ENCODE measurements around the gene KCNK13.
"Not testable (repeated sequence)": the region's sequence is repeated elsewhere in the genome, so short reads cannot be mapped to it uniquely, and the experiment has no call there.

KCNK13 gene

DNA sequence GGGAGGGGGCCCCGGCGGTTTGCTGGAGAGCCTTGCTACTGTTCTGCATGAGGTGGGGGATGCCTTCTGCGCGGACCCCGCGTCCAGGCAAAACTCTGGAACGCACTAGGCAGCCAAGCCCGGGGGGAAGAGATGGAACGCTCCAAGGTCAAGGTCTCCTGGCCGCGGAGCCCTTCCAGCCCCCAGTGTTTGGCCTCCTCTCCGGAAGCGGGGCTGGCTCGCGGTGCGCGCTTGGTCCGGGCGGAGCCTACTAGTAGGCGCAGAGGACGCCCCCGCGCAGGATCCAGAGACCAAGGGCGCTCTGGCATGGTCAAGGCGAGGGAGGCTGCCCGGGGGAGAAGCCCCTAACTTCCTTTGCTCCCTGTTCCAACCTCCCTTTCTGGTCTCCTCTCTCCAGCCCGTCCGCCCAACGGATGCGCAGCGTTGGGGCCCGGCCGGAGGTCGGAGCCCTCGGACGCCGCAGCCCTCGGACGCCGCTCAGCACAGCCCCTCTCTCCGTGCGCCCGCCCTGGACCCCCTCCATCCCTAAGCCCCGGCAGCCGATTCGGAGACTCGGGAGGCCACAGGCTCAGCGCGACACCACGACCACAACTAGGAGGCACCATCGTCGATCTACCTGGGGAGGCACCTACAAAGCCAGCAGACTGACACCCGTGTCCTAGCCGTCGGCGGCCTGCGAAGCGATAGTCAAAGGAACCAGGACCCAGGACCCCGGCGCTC lies 669 bp upstream of the KCNK13 start:
- DNase-seq (ENCODE audit: low read depth): no peak

DNA sequence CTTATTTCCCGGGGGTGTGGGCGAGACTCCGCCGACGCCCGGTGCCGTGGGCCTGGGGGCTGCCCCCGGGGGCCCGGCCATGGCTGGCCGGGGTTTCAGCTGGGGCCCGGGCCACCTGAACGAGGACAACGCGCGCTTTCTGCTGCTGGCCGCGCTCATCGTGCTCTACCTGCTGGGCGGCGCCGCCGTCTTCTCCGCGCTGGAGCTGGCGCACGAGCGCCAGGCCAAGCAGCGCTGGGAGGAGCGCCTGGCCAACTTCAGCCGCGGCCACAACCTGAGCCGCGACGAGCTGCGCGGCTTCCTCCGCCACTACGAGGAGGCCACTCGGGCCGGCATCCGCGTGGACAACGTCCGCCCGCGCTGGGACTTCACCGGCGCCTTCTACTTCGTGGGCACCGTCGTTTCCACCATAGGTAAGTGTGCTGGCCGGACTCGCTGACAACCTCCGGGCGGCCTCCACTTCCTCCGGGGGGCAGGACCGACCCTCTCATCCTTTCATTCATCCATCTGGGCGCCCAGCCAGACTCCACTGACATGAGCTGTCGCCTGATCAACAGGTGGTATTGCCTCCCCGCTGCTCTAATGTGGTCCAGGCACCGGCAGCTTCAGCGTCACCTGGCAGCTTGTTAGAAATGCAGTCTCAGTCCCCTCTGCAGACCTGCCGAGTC lies 467 bp downstream of the KCNK13 start:
- DNase-seq (ENCODE audit: low read depth): no peak

DNA sequence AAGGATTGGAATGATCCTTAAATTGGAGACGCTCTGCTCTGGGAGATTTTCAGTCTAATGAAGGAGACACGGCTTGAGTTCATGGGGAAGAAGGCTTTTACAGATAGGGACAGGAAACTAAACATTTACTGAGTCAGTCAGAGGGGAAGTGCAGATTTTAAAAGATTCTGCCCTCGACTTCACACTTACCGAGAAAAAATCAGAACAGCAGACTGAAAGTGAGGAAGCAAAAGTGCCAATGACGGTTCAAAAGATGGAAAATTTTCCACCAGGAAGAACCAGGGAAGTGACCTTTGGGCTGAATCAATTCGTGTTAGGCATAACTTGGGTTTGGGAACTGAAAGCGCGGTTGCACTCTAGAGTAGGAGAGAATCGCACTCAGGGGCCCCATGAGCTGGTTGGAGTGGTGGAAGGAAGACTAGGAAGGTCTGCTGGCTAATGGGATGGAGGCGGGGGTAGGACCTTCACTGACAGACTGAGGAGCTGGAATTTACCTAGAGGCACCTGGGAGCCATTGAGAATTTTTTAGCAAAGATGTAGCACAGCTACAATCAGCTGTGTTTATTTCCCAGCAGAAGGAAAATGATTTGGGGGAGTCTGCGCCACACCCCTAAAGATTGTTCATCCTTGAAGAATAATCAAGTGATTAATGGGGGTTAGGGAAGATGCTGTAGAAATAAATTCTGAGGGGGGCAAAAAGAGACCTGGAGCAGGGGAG lies 1.2 kb downstream of the KCNK13 start:
- DNase-seq (ENCODE audit: low read depth): no peak

DNA sequence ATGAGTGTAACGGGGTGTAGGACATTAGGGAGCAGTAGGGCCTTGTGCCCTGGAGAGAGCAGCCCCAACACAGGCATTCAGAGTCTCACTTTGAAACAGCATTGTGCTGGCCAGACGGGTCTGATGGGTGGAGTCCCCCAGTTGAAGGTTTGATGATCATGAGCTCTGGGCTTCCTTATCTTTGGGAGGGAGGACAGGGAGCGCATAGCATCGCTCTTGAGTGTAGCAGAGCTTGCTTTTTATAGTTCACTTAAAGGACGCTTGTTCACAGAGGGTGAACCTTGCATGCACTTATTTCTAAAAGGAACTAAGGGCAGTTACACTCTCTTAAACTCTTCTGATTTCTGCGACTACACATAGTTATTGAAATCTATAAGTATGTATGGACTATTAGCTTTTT lies 10.6 kb downstream of the KCNK13 start:
- DNase-seq (ENCODE audit: low read depth): no peak

DNA sequence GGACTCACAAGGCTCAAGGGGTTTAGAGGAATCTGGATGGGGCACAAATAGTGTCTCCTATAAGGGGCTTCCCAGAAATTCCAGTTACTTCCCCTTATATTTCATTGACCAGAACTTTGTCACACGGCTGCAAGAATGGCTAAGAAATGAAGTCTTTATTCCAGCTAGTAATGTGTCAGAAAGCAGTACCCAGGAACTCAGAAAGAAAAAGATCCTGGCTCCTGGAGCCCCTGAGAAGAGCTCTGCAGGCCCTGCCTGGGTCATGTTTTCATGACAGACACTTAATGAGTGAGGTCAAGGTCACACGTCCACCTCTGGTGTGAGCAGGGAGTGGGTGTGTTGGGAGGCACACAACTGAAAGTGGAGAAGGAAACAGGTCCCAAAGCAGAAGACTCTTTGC lies 17.8 kb downstream of the KCNK13 start:
- DNase-seq (ENCODE audit: low read depth): no peak

DNA sequence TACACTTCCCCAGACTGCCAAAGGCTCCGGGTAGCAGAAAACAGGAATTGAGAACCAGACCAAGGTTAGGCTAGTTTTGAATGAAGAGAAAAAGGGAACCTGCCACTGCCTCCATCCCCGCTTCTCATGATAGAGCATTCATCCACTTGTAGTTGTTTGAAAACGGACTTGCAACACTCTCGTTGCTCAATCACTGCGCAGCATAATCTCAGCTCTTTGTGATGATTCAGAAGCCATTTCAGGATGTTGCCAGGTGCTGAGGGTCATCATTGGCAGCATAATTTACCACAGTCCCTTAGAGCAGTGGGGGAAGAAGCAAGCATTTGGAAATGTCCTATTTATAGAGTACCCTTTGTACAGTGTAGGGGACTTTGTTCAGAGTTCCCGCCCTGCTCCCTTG lies 25.6 kb downstream of the KCNK13 start:
- no peak for DNase-seq (ENCODE audit: low read depth)

DNA sequence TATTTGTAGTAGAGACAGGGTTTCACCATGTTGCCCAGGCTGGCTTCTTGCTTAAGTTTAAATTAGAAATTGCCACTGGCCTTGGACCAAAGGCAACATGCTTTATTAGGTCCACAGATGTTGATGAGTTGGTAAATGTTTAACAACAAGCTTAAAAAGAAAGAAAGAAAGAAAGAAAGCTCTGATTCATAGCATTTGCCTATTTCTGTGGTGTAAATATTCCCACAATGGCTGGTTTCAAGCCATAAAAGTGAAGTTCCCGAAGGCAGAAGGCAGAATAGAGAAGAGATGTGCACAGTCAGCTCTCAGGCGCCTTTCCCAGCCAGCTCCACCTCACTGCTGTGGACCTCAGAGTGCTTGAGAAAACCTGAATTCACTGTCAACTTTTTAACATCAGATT lies 26.4 kb downstream of the KCNK13 start:
- no peak for DNase-seq (ENCODE audit: low read depth)

DNA sequence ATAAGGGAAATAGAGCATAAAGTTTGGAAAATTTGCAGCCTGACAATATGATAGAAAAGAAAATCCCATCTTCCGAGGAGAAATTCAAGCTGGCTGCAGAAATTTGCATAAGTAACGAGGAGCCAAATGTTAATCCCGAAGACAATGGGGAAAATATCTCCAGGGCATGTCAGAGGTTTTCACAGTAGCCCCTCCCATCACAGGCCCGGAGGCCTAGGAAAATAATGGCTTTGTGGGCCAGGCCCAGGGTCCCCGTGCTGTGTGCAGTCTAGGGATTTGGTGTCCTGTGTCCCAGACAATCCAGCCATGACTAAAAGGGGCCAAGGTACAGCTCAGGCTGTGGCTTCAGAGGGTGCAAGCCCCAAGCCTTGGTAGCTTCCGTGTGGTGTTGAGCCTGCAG lies 27.7 kb downstream of the KCNK13 start:
- not testable (repeated sequence) for DNase-seq (ENCODE audit: low read depth)

DNA sequence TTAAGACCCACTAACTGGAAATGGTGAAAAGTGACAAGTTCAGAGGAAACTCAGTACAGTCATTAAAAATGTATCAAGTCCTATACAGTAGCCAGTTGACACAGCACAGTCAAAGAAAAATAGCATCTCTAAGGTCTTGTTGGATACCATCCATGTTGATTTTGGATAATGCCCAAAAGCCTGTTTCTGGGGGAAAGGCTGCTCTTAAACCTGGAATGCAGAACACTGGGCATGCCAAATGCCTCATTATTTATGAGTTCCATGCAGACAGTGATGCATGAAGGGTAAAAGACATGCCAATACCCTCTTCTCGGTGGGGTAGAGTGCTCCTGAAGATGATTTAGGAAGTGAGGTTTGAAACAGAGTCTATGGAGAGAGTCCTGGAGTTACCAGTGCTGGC lies 29.6 kb downstream of the KCNK13 start:
- peak; percentile 35 for DNase-seq (ENCODE audit: low read depth)

DNA sequence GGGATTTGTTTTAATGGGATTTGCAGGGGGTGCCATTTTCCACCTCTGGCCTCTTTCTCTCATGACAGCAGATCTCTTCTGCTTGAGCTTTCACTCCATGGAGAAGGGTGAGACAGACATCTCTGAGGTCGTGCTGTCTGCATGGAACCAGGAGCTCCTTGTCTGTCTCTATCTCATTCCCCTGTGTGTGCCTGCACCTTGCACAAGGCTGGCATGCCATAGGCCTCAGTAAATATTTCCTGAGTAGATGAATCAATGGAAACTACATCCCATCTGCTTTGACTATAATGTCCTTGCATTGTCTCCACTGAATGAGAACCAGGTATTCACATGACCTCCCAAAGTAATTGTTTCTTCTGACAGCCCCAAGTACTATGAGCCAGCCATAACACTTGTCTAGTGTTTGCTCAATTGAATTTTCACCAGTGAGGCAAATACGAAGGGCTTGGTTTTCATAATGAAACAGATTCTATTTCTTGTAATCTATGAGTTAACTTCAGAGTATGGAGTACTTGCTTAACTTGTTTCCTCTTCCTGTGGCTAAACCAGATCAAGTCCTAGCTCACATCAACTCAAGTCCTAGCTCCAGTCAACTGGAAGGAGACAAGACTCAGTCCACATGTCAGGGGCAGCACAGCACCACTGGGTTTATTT lies 32.3 kb downstream of the KCNK13 start:
- DNase-seq (ENCODE audit: low read depth): peak; percentile 29

DNA sequence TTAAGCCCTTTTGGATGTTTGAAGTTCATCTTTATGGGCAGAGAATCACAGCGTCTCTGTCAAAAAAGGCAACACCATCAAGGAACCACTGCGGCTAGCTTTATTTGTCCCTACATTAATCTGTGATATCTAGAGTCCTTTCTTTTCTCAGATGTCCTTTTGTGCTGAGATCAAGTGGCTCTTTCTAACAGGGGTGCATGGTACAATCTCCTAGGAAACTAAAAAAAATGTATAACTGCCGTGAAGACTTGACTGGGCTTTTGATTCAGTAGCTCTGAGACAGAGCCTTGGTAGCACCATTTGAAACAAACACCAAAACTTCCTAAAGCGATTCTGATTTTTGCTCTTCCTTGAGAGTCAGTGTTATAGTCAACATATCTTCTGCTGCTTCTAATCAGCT lies 33.3 kb downstream of the KCNK13 start:
- no peak for DNase-seq (ENCODE audit: low read depth)

DNA sequence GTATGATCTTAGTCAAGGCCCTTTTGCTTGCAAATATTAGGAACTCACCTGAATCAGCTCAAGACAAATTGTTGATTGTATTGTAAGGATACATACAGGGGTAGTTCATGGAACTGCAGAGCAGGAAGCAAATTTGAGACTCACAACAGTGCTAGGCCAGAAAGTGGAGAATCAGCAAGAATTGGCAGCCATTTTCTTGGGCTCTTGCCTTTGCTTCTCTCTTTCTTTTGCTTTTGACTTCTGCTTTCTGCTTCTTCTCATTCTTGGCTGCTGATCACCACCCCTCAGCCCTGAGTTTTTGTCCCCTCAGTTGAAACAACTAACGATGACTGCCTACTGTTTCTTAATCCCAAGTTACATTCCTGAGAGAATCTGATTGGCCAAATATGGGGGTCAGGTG lies 34.8 kb downstream of the KCNK13 start:
- no peak for DNase-seq (ENCODE audit: low read depth)

DNA sequence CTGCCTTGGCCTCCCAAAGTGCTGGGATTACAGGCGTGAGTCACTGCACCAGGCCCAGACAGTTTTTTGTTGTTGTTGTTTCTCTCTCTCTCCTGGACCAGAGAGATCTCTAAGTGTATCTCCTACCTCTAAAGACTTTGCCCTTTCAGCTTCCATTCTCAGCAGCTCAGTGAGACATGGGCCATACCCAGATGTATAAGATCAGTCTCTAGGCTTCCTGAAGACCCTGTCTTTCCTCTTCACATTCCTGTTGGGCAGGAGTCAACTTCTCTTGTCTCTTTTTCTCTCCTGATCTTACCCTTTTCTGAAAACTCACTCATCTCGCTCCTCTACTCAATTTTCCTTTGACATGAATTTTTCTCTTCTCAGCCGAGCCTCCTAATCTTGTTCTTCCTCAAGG lies 42.0 kb downstream of the KCNK13 start:
- DNase-seq (ENCODE audit: low read depth): no peak

DNA sequence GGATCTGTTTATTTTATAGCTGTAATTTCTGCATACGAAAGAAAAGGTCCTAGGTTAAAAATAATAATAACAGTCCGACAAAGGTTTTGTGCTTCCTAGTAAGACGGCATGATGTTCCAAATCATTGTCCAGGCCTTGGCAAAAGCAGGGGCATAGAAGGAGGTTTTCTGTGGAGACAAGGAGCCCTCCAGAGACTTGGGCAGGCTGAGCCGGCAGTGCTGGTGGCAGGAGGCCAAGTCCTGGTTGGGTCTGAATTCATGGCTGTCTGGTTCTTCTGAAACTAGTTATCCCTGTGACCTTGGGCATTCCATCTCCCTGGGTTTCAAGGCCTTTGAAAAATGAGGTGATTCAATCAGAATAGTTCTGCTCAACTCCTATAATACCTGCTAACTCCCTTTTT lies 44.0 kb downstream of the KCNK13 start:
- peak; percentile 6 for DNase-seq (ENCODE audit: low read depth)

DNA sequence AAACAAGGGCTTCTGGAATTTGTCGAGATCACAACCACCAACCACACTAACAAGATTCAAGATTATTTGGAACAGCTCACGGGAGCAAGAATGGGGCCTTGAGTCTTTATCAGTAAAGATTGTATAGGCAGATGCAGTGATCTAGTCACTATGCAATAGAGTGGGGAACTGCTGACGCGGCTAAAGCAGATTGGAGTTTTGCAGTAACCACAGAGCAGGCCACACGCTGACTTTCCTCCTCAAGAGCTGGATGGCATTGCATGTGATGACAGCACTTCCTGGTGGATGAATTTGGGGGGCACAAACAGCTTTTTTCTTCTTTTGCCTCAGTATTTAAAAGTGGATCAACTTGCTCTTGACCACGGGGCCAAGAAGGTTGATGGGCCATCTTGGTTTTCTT lies 46.0 kb downstream of the KCNK13 start:
- no peak for DNase-seq (ENCODE audit: low read depth)

DNA sequence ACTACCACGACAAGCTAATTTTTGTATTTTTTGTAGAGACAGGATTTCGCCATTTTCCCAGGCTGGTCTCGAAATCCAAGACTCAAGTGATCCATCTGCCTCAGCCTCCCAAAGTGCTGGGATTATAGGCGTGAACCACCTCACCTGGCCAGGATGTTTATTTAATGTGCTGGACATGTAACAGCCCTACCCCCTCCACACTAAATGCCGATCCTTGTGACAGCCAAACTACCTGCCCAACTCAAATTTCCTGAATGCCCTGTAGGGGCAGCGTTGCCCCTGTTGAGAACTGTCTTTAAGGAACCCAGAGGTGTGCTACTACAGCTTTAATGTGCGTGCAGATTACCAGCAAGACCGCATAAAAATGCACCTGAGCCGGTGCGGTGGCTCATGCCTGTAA lies 48.1 kb downstream of the KCNK13 start:
- DNase-seq (ENCODE audit: low read depth): no peak

DNA sequence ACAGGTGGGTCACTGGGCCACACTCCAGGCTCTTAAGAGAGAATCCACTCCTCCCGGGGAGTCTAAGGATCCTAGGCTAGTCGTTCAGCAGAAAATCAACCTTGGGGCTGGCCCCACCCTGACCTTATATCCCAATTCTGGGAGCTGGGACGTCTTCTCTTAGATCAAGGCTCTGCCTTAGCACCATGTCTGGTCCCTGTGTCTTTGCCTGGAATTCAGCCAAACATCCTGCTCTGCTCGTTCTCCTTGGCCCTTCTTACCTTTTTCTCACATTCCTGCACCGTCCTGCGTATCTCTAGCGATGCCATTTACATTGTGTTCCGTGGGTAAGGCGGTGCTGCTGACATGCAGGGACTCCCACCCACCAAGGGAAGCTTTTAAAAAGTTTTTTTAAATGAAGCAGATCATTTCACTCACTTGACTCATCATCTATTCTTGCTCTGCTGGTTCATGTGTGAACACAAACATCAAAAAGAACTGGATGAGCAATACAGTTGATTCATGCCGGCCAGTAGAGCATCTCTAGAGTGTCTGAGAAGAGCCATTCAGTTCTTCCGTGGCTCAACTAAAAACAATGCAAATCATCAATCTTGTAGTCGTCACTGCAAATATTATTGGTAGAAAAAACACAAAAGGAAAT lies 50.2 kb downstream of the KCNK13 start:
- peak; percentile 64 for DNase-seq (ENCODE audit: low read depth)

DNA sequence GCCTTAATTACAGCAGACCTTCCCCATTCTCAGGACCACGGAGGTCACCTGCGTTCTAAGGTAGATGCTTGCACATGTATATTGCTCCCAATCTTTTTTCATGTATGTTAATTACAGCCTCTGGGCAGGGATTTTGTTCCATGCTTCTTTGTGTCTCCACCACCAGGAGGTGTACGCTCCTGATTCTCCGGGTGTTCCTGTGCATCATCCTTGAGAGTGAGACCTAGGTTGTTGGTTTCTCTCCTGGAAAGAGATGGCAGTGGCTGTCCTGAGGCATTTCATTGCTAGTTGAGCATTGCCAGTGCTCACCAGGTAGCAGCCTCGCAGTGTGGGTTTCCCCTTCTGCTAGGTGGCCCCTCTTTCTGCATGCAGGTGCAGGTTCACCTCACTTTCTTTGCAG lies 52.8 kb downstream of the KCNK13 start:
- no peak for DNase-seq (ENCODE audit: low read depth)

DNA sequence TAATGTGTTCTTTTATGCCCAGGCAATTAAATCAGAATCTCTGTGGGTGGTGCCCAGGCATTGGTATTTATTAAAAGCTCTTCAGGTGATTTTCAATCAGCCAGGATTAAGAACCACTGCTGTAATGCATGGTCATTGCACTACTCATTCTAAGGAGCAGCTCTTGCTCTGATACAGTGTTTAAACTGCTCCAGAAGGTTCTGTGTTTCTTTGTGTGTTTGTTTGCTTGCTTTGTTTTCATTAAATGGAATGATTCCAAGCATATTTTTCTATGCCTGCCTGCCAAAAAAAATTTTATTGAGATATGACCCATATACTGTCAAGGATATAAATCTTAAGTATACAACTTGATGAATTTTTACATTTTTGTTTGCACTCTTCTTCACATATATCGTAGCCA lies 54.0 kb downstream of the KCNK13 start:
- no peak for DNase-seq (ENCODE audit: low read depth)

DNA sequence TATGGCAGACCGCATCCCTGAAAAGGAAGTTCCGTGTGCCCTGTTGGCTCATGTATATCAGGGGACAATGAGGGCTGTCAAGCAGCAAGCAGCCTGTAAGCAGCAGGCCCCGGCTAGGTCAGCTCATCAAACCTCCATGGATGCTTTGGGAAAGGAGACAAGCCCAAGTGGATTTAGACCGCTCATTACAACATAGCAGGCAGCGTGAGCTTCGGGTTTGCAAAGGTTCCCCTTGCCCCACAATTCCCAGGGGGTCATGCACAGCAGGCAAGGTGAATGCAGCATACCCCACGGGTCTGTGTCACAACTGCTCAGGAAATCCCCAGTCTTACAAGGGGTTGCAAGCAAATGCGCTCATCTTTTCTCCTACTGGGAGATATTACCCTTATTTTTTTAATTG lies 54.6 kb downstream of the KCNK13 start:
- DNase-seq (ENCODE audit: low read depth): no peak

DNA sequence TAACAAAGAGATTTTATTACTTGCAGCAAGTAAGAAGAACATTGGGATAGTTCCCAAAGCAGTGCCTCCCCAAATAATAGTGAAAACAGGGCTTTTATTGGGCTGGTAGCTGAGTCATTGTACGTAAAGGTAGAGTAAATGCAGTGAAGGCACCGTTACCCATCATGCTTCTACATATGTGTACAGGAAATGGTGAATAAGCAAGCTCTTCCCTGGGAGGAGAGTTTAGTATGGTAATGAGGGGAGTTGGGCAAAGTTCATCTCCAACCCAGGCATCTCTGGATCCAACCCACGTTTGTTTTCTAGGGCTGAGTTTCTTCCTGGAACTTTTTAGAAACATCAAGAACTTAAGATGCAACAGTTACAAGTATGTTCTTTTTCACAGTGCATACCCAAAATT lies 56.2 kb downstream of the KCNK13 start:
- DNase-seq (ENCODE audit: low read depth): no peak

DNA sequence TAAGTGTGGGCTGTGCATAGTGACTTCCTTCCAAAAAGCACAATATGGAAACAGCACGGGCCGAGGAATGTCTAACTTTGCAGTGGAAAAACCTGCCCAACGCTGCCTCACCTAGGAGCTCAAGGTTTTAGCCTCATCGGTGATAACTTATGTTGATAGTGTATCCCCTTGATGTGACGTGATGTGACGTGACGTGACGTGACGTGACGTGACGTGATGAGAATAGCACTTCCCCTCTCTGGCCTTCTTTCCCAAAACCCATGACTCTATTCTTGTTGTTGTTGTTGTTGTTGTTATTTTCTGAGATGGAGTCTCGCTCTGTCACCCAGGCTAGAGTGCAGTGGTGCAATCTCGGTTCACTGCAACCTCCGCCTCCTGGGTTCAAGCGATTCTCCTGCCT lies 64.5 kb downstream of the KCNK13 start:
- no peak for DNase-seq (ENCODE audit: low read depth)
